ENCODE measurements around the gene USP28.
A peak's percentile ranks its signal among the peaks of the same experiment; 100 is the strongest.

DNA sequence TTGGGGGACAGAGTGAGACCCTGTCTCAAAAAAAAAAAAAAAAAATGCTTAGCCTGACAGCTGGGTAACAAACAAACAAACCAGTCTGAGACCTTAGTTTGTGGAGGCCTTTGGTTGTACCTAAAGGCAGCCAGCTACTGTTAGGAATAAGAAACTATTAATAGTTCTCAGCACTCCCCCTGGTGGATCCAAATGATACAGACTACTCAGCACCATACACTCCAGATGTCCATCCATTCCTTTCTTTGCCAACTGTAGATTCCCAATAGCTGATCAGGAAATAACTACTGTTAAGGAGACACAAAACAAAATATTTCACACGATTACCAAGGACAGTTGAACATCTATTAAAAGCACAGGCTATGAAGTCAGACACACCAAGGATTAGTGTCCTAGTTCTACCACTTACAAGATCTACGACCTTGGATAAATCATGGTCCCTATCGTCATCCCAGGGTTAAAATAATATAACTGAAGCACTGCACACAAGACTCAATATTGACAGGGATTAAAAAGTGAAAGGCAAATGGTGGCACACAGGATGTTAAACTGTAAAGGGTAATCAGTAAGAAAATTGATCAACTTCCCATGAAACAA is 78.6 kb downstream of the USP28 start:
- TF ChIP-seq, protein P1, sequence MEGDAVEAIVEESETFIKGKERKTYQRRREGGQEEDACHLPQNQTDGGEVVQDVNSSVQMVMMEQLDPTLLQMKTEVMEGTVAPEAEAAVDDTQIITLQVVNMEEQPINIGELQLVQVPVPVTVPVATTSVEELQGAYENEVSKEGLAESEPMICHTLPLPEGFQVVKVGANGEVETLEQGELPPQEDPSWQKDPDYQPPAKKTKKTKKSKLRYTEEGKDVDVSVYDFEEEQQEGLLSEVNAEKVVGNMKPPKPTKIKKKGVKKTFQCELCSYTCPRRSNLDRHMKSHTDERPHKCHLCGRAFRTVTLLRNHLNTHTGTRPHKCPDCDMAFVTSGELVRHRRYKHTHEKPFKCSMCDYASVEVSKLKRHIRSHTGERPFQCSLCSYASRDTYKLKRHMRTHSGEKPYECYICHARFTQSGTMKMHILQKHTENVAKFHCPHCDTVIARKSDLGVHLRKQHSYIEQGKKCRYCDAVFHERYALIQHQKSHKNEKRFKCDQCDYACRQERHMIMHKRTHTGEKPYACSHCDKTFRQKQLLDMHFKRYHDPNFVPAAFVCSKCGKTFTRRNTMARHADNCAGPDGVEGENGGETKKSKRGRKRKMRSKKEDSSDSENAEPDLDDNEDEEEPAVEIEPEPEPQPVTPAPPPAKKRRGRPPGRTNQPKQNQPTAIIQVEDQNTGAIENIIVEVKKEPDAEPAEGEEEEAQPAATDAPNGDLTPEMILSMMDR (IDR thresholded peaks at IDR 0.05; ENCODE audit: insufficient read depth, low read depth, low read length) = peak; percentile 77
- no peak for TF ChIP-seq EZH2 (IDR thresholded peaks at IDR 0.05; ENCODE audit: insufficient read depth, low read length)
